Stimulated activated CD8-positive, alpha-beta memory T cell treated with anti-CD3 and anti-CD28 coated beads, Interleukin-12 subunit alpha, Interleukin-12 subunit beta, amount 100 ng/mL, for 24 hours (primary cell): ENCODE measurements around the gene ESYT1.
"Not testable (repeated sequence)": the region's sequence is repeated elsewhere in the genome, so short reads cannot be mapped to it uniquely, and the experiment has no call there.

Experiments
- DNase-seq: peaks from one replicate; pipeline ENCODE4 v3.0.0-alpha.2; 2020; ENCODE audit errors: extremely low read depth

Gene ESYT1

GRCh38 chr12:56155256-56155845, 27.3 kb downstream of the ESYT1 start:
- DNase-seq = no peak

GRCh38 chr12:56156464-56157200, 28.6 kb downstream of the ESYT1 start:
- not testable (repeated sequence) for DNase-seq

DNA sequence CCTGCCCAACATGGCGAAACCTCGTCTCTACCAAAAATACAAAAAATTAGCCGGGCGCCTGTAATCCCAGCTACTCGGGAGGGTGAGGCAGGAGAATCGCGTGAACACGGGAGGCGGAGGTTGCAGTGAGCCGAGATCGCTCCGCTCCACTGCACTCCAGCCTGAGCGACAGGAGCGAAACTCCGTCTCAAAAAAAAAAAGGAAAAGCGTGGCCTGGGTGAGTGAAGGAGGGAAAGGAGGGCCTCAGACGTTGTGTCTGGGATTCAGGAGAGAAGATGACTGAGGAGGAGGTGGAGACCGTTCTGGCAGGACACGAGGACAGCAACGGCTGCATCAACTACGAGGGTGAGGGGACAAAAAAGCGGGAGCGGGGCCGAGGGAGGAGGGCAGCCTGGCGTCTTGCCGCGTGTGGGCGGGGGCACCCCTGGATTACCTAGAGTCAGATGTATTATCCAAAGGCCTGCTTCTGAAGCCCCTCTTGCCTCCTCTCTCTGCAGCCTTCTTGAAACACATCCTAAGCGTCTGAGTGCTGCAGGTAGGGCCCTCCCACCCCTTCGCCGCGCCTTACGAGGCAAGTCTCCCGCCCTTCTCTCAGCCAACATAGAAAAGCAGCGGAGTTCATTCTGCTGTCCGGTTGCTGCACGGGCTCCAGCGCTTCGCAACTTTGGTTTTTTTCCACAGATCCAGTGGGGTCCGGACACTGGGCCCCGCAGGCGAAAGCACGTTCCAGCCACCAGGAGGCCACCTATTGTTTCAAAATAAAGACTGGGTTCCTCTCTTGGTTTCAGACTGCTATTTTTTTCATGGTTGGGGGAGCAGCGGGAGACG, 29.3 kb downstream of the ESYT1 start:
- DNase-seq = peak; percentile 31

GRCh38 chr12:56158029-56158925, 30.2 kb downstream of the ESYT1 start, which contains the start of gene MYL6:
Gene MYL6 (plus strand): TSS chr12:56158359. CDS start chr12:56158402, 43 bp downstream.
- peak; percentile 76 for DNase-seq

DNA sequence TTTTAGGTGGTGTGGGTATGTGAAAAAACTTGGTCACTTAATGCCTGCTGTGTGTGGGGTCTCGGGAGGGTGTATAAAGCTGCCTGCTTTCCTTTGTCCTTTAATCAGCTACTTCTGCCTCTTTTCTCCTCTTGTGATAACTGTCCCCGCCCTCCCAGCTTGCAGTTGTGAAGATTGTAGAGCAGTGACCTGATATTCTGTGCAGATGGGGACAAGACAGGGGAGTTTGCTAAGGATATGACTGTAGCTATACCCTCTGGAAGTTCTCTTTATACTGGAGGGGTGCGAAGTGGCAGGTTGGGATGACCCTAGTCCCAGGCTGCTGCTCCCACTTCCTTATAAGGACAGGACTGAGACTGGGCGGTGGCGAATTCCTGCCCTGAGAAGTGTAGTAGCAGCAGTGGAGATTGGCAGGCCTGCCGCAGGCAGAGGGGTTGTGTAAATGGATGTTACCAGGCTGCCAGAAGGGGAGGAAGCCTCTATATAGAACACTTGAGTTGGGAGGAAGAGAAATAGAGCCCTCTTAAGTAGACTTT, 30.9 kb downstream of the ESYT1 start:
- DNase-seq = no peak

GRCh38 chr12:56159482-56160192, 31.6 kb downstream of the ESYT1 start:
- DNase-seq = no peak

GRCh38 chr12:56160193-56160763, 32.2 kb downstream of the ESYT1 start:
- peak; percentile 21 for DNase-seq

- no peak for DNase-seq
These were observed 33.0 kb downstream of the ESYT1 start for GRCh38 chr12:56160894-56161689.

- DNase-seq = no peak
These were observed 33.8 kb downstream of the ESYT1 start for GRCh38 chr12:56161690-56162351.

GRCh38 chr12:56162468-56163290, 34.6 kb downstream of the ESYT1 start:
- no peak for DNase-seq

GRCh38 chr12:56163533-56164344, 35.7 kb downstream of the ESYT1 start:
- no peak for DNase-seq

DNA sequence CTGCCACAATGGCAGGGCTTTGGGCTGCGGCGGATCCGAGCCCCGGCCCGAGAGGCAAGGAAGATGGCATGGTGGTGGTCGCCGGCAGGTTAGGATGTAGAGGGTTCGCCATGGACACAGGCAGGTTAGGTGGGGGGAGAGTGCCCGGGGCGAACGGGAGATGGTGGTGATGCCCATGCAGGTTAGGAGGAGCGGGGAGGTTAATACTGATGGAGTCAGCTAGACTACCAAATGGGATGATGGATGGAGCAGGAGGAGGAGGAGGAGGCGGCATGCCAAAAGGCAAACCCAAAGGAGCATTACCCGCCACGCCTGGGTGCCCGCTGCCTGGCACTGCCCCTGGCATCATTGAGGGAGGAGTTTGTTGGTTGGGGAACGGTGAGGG, 36.3 kb downstream of the ESYT1 start:
- DNase-seq = no peak

DNA sequence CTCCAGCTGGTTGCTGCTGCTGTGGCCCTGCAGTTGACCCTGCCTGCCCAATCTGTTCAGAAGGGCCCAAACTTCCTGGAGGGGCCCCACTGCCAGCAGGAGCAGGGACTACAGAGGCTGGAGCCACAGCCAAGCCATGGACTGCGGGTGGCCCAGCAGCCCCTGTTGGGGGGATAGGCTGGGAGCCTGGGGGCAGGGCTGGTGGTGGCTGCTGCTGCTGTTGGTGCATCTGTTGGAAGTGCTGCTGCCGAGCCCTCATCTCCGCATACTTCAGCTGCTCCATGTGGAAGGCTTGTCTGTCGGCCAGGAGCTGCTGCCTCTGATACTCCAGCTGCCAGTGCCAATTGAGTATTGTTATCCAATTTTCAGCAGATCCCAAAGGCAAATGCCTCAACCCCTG, 37.3 kb downstream of the ESYT1 start:
- no peak for DNase-seq

DNA sequence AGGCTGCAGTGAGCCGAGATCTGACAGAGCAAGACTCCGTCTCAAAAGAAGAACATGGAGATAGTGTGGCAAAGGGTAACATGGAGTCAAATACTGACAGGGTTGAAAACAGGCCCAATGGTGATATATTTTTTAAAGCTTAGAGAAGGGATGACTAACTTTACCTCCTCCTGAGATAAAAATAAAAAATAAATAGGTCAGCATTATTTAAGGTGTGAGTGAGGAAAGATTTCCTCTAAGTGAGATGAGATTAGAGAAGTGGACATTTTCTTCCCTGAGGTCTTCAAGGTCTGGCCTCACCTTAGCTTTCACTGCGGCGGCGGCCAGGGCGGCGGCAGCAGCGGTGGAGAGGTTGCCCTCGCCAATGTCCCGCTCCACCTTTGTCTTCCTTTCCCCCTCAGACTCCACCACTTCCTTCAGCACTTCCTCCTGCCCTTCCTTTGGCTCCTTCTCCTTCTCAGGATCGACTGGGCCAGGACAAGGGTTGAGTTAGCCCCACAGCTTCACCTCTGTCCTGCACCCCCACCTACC, 41.2 kb downstream of the ESYT1 start:
- DNase-seq = no peak

DNA sequence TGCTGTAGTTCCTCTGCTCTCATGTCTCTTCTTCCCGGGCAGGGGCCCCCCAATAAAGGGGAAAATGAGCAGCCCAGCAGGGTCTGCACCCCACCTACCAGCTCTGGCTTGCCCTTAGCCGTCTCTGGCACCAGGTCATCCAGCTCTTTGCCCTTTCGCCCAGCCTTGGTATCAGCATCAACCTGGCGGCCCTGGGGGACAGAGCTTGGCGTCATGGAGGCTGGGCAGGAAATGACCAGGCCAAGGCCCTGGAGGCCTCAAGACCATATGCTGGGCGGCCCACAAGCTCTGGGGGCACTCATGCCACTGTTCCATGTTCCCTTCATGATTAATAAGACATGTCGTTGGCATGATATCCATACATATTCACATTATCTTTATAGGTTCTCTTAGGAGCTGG, 44.8 kb downstream of the ESYT1 start:
- no peak for DNase-seq

- DNase-seq = no peak
These were observed 50.3 kb downstream of the ESYT1 start for GRCh38 chr12:56178347-56178746.

DNA sequence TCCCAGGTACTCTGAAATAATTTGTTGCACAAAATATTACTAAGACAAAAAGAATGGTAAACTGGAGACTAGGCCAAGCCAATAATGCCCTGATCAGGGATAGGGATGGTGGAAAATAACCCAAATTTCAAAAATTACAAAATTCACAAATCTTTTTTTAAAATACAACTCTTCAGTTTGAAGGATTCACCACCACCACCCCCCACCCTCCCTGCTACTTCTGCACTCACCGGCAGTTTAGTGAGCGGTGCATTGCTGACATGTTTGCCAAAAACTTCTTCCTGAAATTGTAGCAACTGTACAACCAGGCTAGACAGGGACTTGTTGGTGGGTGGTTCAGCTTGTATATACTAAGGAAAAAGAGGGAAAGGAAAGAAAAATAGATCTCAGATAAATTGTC, 58.9 kb downstream of the ESYT1 start:
- no peak for DNase-seq
